DMS153 treated with DMSO at 0.1 percent for 48 hours (cell line): ENCODE data around the gene DSCAML1.

ENCODE experiments used
- DNase-seq: peaks from one replicate; lab custom pipeline; 2025; ENCODE audit not compliant: unreplicated experiment; lab: John Stamatoyannopoulos, UW

DSCAML1 gene

GRCh38 chr11:117796872-117797529 is at the start of gene DSCAML1:
Gene DSCAML1 (minus strand): TSS chr11:117797216. CDS start chr11:117797079, 137 bp downstream.
- DNase-seq, result peak; percentile 7

GRCh38 chr11:117843666-117844484 is 46.9 kb upstream of the DSCAML1 start:
- peak; percentile 67 for DNase-seq

- no peak for DNase-seq
Measured at GRCh38 chr11:117842131-117842941, 45.3 kb upstream of the DSCAML1 start.

- no peak for DNase-seq
Measured at GRCh38 chr11:117841551-117842031, 44.6 kb upstream of the DSCAML1 start.

- DNase-seq, result no peak
Measured at GRCh38 chr11:117840881-117841550, 44.0 kb upstream of the DSCAML1 start.

- no peak for DNase-seq
Measured at GRCh38 chr11:117839936-117840813, 43.2 kb upstream of the DSCAML1 start.

- DNase-seq, result no peak
Measured at GRCh38 chr11:117839380-117839881, 42.4 kb upstream of the DSCAML1 start.

- no peak for DNase-seq
Measured at GRCh38 chr11:117838901-117839300, 41.9 kb upstream of the DSCAML1 start.

GRCh38 chr11:117837791-117838190 is 40.8 kb upstream of the DSCAML1 start:
- DNase-seq, result no peak

- no peak for DNase-seq
Measured at GRCh38 chr11:117837070-117837776, 40.2 kb upstream of the DSCAML1 start.

- DNase-seq, result no peak
Measured at GRCh38 chr11:117836077-117836960, 39.3 kb upstream of the DSCAML1 start.

- DNase-seq, result no peak
Measured at GRCh38 chr11:117835576-117835975, 38.6 kb upstream of the DSCAML1 start.

GRCh38 chr11:117834838-117835443 is 37.9 kb upstream of the DSCAML1 start:
- DNase-seq, result no peak

- DNase-seq, result no peak
Measured at GRCh38 chr11:117834068-117834810, 37.2 kb upstream of the DSCAML1 start.

- DNase-seq, result peak; percentile 90
Measured at GRCh38 chr11:117833401-117833891, 36.4 kb upstream of the DSCAML1 start.

- DNase-seq, result no peak
Measured at GRCh38 chr11:117832511-117832910, 35.5 kb upstream of the DSCAML1 start.
